ENCODE data around the gene GPD2. TPM values are rescaled to one million over a fixed set of nuclear protein-coding genes. Genes with fewer than 3 reads are reported as not detected.
A peak's percentile ranks its signal among the peaks of the same experiment; 100 is the strongest.

GPD2 gene
- total RNA-seq, 1 experiment from 2014 or later: 62.5 TPM

- ChIA-PET POLR2A (interaction anchor here (5.7 kb wide), 1 partner anchor 55 kb away, joined by 73 read pairs; no protein-coding TSS in a partner anchor), CTCF (interaction anchor here (1.2 kb wide), 1 partner anchor 40 kb away, joined by 3 read pairs; no protein-coding TSS in a partner anchor)
- DNase-seq (ENCODE audit: unreplicated experiment): no peak
- H3K27ac Mint-ChIP-seq (ENCODE audit: low read depth, unreplicated experiment): no peak overlapping the region
- TF ChIP-seq, protein P1, sequence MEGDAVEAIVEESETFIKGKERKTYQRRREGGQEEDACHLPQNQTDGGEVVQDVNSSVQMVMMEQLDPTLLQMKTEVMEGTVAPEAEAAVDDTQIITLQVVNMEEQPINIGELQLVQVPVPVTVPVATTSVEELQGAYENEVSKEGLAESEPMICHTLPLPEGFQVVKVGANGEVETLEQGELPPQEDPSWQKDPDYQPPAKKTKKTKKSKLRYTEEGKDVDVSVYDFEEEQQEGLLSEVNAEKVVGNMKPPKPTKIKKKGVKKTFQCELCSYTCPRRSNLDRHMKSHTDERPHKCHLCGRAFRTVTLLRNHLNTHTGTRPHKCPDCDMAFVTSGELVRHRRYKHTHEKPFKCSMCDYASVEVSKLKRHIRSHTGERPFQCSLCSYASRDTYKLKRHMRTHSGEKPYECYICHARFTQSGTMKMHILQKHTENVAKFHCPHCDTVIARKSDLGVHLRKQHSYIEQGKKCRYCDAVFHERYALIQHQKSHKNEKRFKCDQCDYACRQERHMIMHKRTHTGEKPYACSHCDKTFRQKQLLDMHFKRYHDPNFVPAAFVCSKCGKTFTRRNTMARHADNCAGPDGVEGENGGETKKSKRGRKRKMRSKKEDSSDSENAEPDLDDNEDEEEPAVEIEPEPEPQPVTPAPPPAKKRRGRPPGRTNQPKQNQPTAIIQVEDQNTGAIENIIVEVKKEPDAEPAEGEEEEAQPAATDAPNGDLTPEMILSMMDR (IDR thresholded peaks at IDR 0.05; ENCODE audit: unreplicated experiment): no peak
- peaks cover 13% of the 10 kb centered on the region for H3K36me3 Mint-ChIP-seq (ENCODE audit: insufficient read depth, unreplicated experiment)
- no peak overlapping the region for H3K4me3 Mint-ChIP-seq (ENCODE audit: unreplicated experiment)
- BruUV-seq (replicated peaks): no TSS peak
- no peaks in the 10 kb centered on the region for H3K27me3 Mint-ChIP-seq (ENCODE audit: insufficient read depth, unreplicated experiment)
- H3K4me1 Mint-ChIP-seq (ENCODE audit: insufficient read depth, unreplicated experiment): peaks cover 17% of the 10 kb centered on the region
- no peaks in the 10 kb centered on the region for H3K9me3 Mint-ChIP-seq (ENCODE audit: unreplicated experiment)
- intact Hi-C loops (cut with micrococcal nuclease): no loop called here
These were observed 39.0 kb upstream of the GPD2 start for GRCh38 chr2:156397229-156397628.

GRCh38 chr2:156398176-156398575, 38.0 kb upstream of the GPD2 start:
- ChIA-PET CTCF (interaction anchor here (1.2 kb wide), 1 partner anchor 41 kb away, joined by 3 read pairs; no protein-coding TSS in a partner anchor), POLR2A (interaction anchor here (0.7 to 5.7 kb wide), 5 partner anchors 9 to 751 kb away, joined by 3 to 73 read pairs (median 3); partner anchors contain the start of gene NR4A2)
- intact Hi-C loops (cut with micrococcal nuclease): no loop called here
- no TSS peak for BruUV-seq (replicated peaks)
- H3K36me3 Mint-ChIP-seq (ENCODE audit: insufficient read depth, unreplicated experiment): peaks cover 13% of the 10 kb centered on the region
- H3K4me3 Mint-ChIP-seq (ENCODE audit: unreplicated experiment): no peak overlapping the region
- TF ChIP-seq, protein P1 (IDR thresholded peaks at IDR 0.05; ENCODE audit: unreplicated experiment): no peak
- H3K9me3 Mint-ChIP-seq (ENCODE audit: unreplicated experiment): no peaks in the 10 kb centered on the region
- no peak overlapping the region for H3K27ac Mint-ChIP-seq (ENCODE audit: low read depth, unreplicated experiment)
- H3K27me3 Mint-ChIP-seq (ENCODE audit: insufficient read depth, unreplicated experiment): no peaks in the 10 kb centered on the region
- no peak for DNase-seq (ENCODE audit: unreplicated experiment)
- peaks cover 17% of the 10 kb centered on the region for H3K4me1 Mint-ChIP-seq (ENCODE audit: insufficient read depth, unreplicated experiment)

GRCh38 chr2:156399224-156399949, 36.8 kb upstream of the GPD2 start:
- DNase-seq (ENCODE audit: unreplicated experiment): peak; percentile 79
- CTCF ChIA-PET: interaction anchor here (0.7 to 2.6 kb wide), 8 partner anchors 30 to 653 kb away, joined by 3 to 31 read pairs (median 5); no protein-coding TSS in a partner anchor
- Mint-ChIP-seq H3K27me3 (ENCODE audit: insufficient read depth, unreplicated experiment) (no peaks in the 10 kb centered on the region), H3K9me3 (ENCODE audit: unreplicated experiment) (no peaks in the 10 kb centered on the region), H3K4me1 (ENCODE audit: insufficient read depth, unreplicated experiment) (peaks cover 17% of the 10 kb centered on the region), H3K36me3 (ENCODE audit: insufficient read depth, unreplicated experiment) (peaks cover 13% of the 10 kb centered on the region), H3K27ac (ENCODE audit: low read depth, unreplicated experiment) (peak overlapping the region; percentile 96), H3K4me3 (ENCODE audit: unreplicated experiment) (peak overlapping the region; percentile 78)
- POLR2A ChIA-PET: interaction anchor here (0.6 to 5.7 kb wide), 16 partner anchors 32 to 844 kb away, joined by 3 to 73 read pairs (median 4); partner anchors contain the start of genes GPD2 and NR4A2
- TF ChIP-seq, protein P1 (IDR thresholded peaks at IDR 0.05; ENCODE audit: unreplicated experiment): no peak
- BruUV-seq (replicated peaks): TSS peak; percentile 57
- intact Hi-C loops (cut with micrococcal nuclease): no loop called here

- CTCF ChIA-PET: interaction anchor here (0.7 to 2.6 kb wide), 9 partner anchors 30 to 656 kb away, joined by 3 to 31 read pairs (median 5); no protein-coding TSS in a partner anchor
- no TSS peak for BruUV-seq (replicated peaks)
- peaks cover 13% of the 10 kb centered on the region for H3K36me3 Mint-ChIP-seq (ENCODE audit: insufficient read depth, unreplicated experiment)
- H3K27me3 Mint-ChIP-seq (ENCODE audit: insufficient read depth, unreplicated experiment): no peaks in the 10 kb centered on the region
- intact Hi-C loops (cut with micrococcal nuclease): loop anchor here (1.0 to 2.0 kb wide), 3 partner anchors 58 to 189 kb away; no protein-coding TSS in a partner anchor
- POLR2A ChIA-PET: interaction anchor here (0.6 to 5.7 kb wide), 24 partner anchors 10 to 843 kb away, joined by 3 to 73 read pairs (median 4); partner anchors contain the start of genes GPD2 and NR4A2
- H3K27ac Mint-ChIP-seq (ENCODE audit: low read depth, unreplicated experiment): peak overlapping the region; percentile 96
- TF ChIP-seq, protein P1 (IDR thresholded peaks at IDR 0.05; ENCODE audit: unreplicated experiment): no peak
- peak; percentile 87 for DNase-seq (ENCODE audit: unreplicated experiment)
- peaks cover 21% of the 10 kb centered on the region for H3K4me1 Mint-ChIP-seq (ENCODE audit: insufficient read depth, unreplicated experiment)
- no peaks in the 10 kb centered on the region for H3K9me3 Mint-ChIP-seq (ENCODE audit: unreplicated experiment)
- peak overlapping the region; percentile 78 for H3K4me3 Mint-ChIP-seq (ENCODE audit: unreplicated experiment)
These were observed 36.1 kb upstream of the GPD2 start for GRCh38 chr2:156399950-156400705.
